KOPT-K1 (cell line): ENCODE data around the gene IQCE.

Experiments used
- H3K27ac ChIP-seq: fragments of 200-600 bp; sonication (generic); 2 replicates; pipeline ENCODE4 v1.5.1; 2016; ENCODE audit warnings: antibody characterized with exemption, mild to moderate bottlenecking, low read depth, low read length; ENCODE audit not compliant: poor library complexity, severe bottlenecking
- H3K36me3 ChIP-seq: fragments of 200-600 bp; sonication (generic); 2 replicates; pipeline ENCODE4 v1.5.1; 2017; ENCODE audit warnings: antibody characterized with exemption, mild to moderate bottlenecking, low read length, moderate library complexity; ENCODE audit not compliant: insufficient read depth
- H3K9me3 ChIP-seq: fragments of 200-600 bp; sonication (generic); 2 replicates; pipeline ENCODE4 v1.5.1; 2017; ENCODE audit warnings: antibody characterized with exemption, low read length, mild to moderate bottlenecking; ENCODE audit not compliant: insufficient read depth, poor library complexity, severe bottlenecking

The IQCE gene

GRCh38 chr7:2572101-2572842 is 13.5 kb downstream of the IQCE start:
- no peak overlapping the region for H3K27ac ChIP-seq
- H3K36me3 ChIP-seq = no peaks in the 10 kb centered on the region
- H3K9me3 ChIP-seq = no peaks in the 10 kb centered on the region

GRCh38 chr7:2573761-2574160 is 15.0 kb downstream of the IQCE start:
- Histone ChIP-seq H3K27ac (no peak overlapping the region), H3K36me3 (no peaks in the 10 kb centered on the region), H3K9me3 (no peaks in the 10 kb centered on the region)

GRCh38 chr7:2575046-2575732 is 16.4 kb downstream of the IQCE start:
- no peak overlapping the region for H3K27ac ChIP-seq
- H3K9me3 ChIP-seq = no peaks in the 10 kb centered on the region
- H3K36me3 ChIP-seq = no peaks in the 10 kb centered on the region

- H3K36me3 ChIP-seq = no peaks in the 10 kb centered on the region
- H3K9me3 ChIP-seq = no peaks in the 10 kb centered on the region
- no peak overlapping the region for H3K27ac ChIP-seq
Measured at GRCh38 chr7:2575733-2576340, 17.1 kb downstream of the IQCE start.

- no peak overlapping the region for H3K27ac ChIP-seq
- H3K36me3 ChIP-seq = no peaks in the 10 kb centered on the region
- no peaks in the 10 kb centered on the region for H3K9me3 ChIP-seq
Measured at GRCh38 chr7:2576742-2577491, 18.1 kb downstream of the IQCE start.

GRCh38 chr7:2577914-2578680 is 19.3 kb downstream of the IQCE start:
- Histone ChIP-seq H3K36me3 (no peaks in the 10 kb centered on the region), H3K9me3 (no peaks in the 10 kb centered on the region), H3K27ac (no peak overlapping the region)

GRCh38 chr7:2580636-2581035 is 21.9 kb downstream of the IQCE start:
- no peaks in the 10 kb centered on the region for H3K9me3 ChIP-seq
- no peaks in the 10 kb centered on the region for H3K36me3 ChIP-seq
- no peak overlapping the region for H3K27ac ChIP-seq

- Histone ChIP-seq H3K27ac (no peak overlapping the region), H3K36me3 (no peaks in the 10 kb centered on the region), H3K9me3 (no peaks in the 10 kb centered on the region)
Measured at GRCh38 chr7:2582006-2582735, 23.4 kb downstream of the IQCE start.

- Histone ChIP-seq H3K9me3 (no peaks in the 10 kb centered on the region), H3K27ac (no peak overlapping the region), H3K36me3 (no peaks in the 10 kb centered on the region)
Measured at GRCh38 chr7:2583798-2584580, 25.2 kb downstream of the IQCE start.

- Histone ChIP-seq H3K27ac (no peak overlapping the region), H3K9me3 (no peaks in the 10 kb centered on the region), H3K36me3 (no peaks in the 10 kb centered on the region)
Measured at GRCh38 chr7:2585446-2585845, 26.7 kb downstream of the IQCE start.

- Histone ChIP-seq H3K9me3 (no peaks in the 10 kb centered on the region), H3K27ac (no peak overlapping the region), H3K36me3 (no peaks in the 10 kb centered on the region)
Measured at GRCh38 chr7:2586326-2587020, 27.7 kb downstream of the IQCE start.

- no peak overlapping the region for H3K27ac ChIP-seq
- no peaks in the 10 kb centered on the region for H3K9me3 ChIP-seq
- H3K36me3 ChIP-seq = no peaks in the 10 kb centered on the region
Measured at GRCh38 chr7:2587134-2587533, 28.4 kb downstream of the IQCE start.

- Histone ChIP-seq H3K27ac (no peak overlapping the region), H3K9me3 (no peaks in the 10 kb centered on the region), H3K36me3 (no peaks in the 10 kb centered on the region)
Measured at GRCh38 chr7:2587778-2588177, 29.0 kb downstream of the IQCE start.
